CD14-positive monocyte (primary cell): ENCODE data around the gene CACNB4. TPM values are rescaled to one million over a fixed set of nuclear protein-coding genes. Genes with fewer than 3 reads are reported as not detected.
A peak's percentile ranks its signal among the peaks of the same experiment; 100 is the strongest.
"Not testable (repeated sequence)": the region's sequence is repeated elsewhere in the genome, so short reads cannot be mapped to it uniquely, and the experiment has no call there.

Experiments
- DNase-seq, 3 donors: peaks; one replicate each; pipeline ENCODE4 v3.0.0-alpha.2; 2011 to 2022
- H2AFZ ChIP-seq: 2 replicates; pipeline ENCODE4 v1.6.0; 2012; ENCODE audit warnings: mild to moderate bottlenecking, low read depth, low read length, inconsistent platforms; ENCODE audit not compliant: insufficient read depth, poor library complexity, severe bottlenecking
- H3K27ac ChIP-seq, 2 donors: 1 replicate in 1 of 2; 2 replicates in 1 of 2; pipeline ENCODE4 v1.5.1; 2012 to 2013; ENCODE audit warnings: low read length in 2 of 2, control low read depth in 1 of 2, inconsistent platforms in 1 of 2, low read depth in 1 of 2, mild to moderate bottlenecking in 1 of 2
- H3K27me3 ChIP-seq, 2 donors: one replicate each; pipeline versions ENCODE4 v1.6.0 to v1.6.1; 2011 to 2013; ENCODE audit warnings: low read length in 2 of 2; ENCODE audit not compliant: control insufficient read depth in 2 of 2, insufficient read depth in 2 of 2
- H3K36me3 ChIP-seq, 2 donors: replicated peaks in 1 of 2; 1 replicate in 1 of 2; 2 replicates in 1 of 2; pipeline versions ENCODE4 v1.5.1 to v1.6.1; 2012 to 2013; ENCODE audit warnings: low read length in 2 of 2, control low read depth in 1 of 2, inconsistent platforms in 1 of 2, mild to moderate bottlenecking in 1 of 2; ENCODE audit not compliant: insufficient read depth in 2 of 2, control insufficient read depth in 1 of 2
- H3K4me1 ChIP-seq, 2 donors: 1 replicate in 1 of 2; 2 replicates in 1 of 2; pipeline versions ENCODE4 v1.5.1 to v1.6.1; 2012 to 2013; ENCODE audit warnings: low read length in 2 of 2, control low read depth in 1 of 2, inconsistent platforms in 1 of 2, mild to moderate bottlenecking in 1 of 2, moderate library complexity in 1 of 2; ENCODE audit not compliant: insufficient read depth in 2 of 2, control insufficient read depth in 1 of 2
- H3K4me2 ChIP-seq: replicated peaks from 2 replicates; pipeline ENCODE3; 2012; ENCODE audit warnings: low read length, moderate library complexity, mild to moderate bottlenecking; ENCODE audit not compliant: poor library complexity, severe bottlenecking; ENCODE audit errors: extremely low read depth
- H3K4me3 ChIP-seq, 3 experiments: fragments of 200-600 bp in 1 of 3; sonication (generic) in 1 of 3; replicated peaks in 1 of 3; 1 replicate in 2 of 3; 2 replicates in 1 of 3; pipeline ENCODE4 v1.5.1; 2011 to 2013; ENCODE audit warnings: low read length in 3 of 3, mild to moderate bottlenecking in 3 of 3, control low read depth in 2 of 3, low read depth in 2 of 3, inconsistent platforms in 1 of 3, moderate library complexity in 1 of 3
- H3K79me2 ChIP-seq: 2 replicates; pipeline ENCODE4 v1.6.0; 2012; ENCODE audit warnings: mild to moderate bottlenecking, control low read depth, inconsistent platforms, low read length, moderate library complexity; ENCODE audit not compliant: insufficient read depth
- H3K9ac ChIP-seq: 2 replicates; pipeline ENCODE4 v1.6.0; 2017; ENCODE audit warnings: low read length, mild to moderate bottlenecking; ENCODE audit not compliant: insufficient read depth, poor library complexity, severe bottlenecking
- H3K9me3 ChIP-seq, 2 donors: replicated peaks in 1 of 2; 1 replicate in 1 of 2; 2 replicates in 1 of 2; pipeline versions ENCODE4 v1.5.1 to v1.6.1; 2012 to 2013; ENCODE audit warnings: low read length in 2 of 2, control low read depth in 1 of 2; ENCODE audit not compliant: control insufficient read depth in 1 of 2, insufficient read depth in 1 of 2
- H4K20me1 ChIP-seq: 2 replicates; pipeline ENCODE4 v1.6.0; 2012; ENCODE audit warnings: mild to moderate bottlenecking, low read length, control low read depth, moderate library complexity; ENCODE audit not compliant: insufficient read depth
- H3K27ac Mint-ChIP-seq, 7 donors: one replicate each; pipeline ENCODE4 v1.8.0; 2020; ENCODE audit warnings: mild to moderate bottlenecking in 7 of 7, mixed read lengths in 7 of 7, moderate library complexity in 6 of 7, inconsistent platforms in 2 of 7
- H3K27me3 Mint-ChIP-seq, 3 donors: one replicate each; pipeline ENCODE4 v1.8.0; 2021 to 2022; ENCODE audit warnings: low read depth in 3 of 3, mild to moderate bottlenecking in 3 of 3, mixed read lengths in 3 of 3, moderate library complexity in 3 of 3, inconsistent platforms in 1 of 3
- H3K36me3 Mint-ChIP-seq, 2 donors: one replicate each; pipeline ENCODE4 v1.8.0; 2020; ENCODE audit warnings: mixed read lengths in 2 of 2, inconsistent platforms in 1 of 2, mild to moderate bottlenecking in 1 of 2
- H3K4me1 Mint-ChIP-seq: one replicate; pipeline ENCODE4 v1.8.0; 2020; ENCODE audit warnings: mild to moderate bottlenecking, mixed read lengths
- H3K4me3 Mint-ChIP-seq, 2 donors: one replicate each; pipeline ENCODE4 v1.8.0; 2020; ENCODE audit warnings: mild to moderate bottlenecking in 2 of 2, mixed read lengths in 2 of 2, moderate library complexity in 1 of 2
- H3K9me3 Mint-ChIP-seq, 7 donors: one replicate each; pipeline ENCODE4 v1.8.0; 2020 to 2022; ENCODE audit warnings: mixed read lengths in 7 of 7, mild to moderate bottlenecking in 6 of 7, moderate library complexity in 6 of 7, inconsistent platforms in 2 of 7
- WGBS: methylation state at CpG from one replicate; pipeline ENCODE4 v1.1.5; 2013; ENCODE audit warnings: missing lambda C conversion rate; ENCODE audit not compliant: insufficient coverage; 5-methylcytosine and 5-hydroxymethylcytosine counted together
- intact Hi-C, 2 donors: fragments of 100-400 bp; cut with micrococcal nuclease; formaldehyde crosslinking; loops; one replicate each; pipeline versions ENCODE4 v1.15.0 to v1.15.1; 2023
- polyA plus RNA-seq, 3 donors: library from polyadenylated mRNA; depleted of rRNA in 1 of 3; unstranded in 2 of 3; stranded (reverse) in 1 of 3; fragments of 300-500 nt in 2 of 3; fragments of >200 nt in 1 of 3; fragmentation: Illumina TruSeq in 2 of 3; gene quantifications; 1 replicate in 2 of 3; 2 replicates in 1 of 3; pipeline ENCODE4 v1.2.3, GENCODE V29; 2012 to 2021
- TF ChIP-seq, protein P1 (sequence below): fragments of 200-600 bp; IDR thresholded peaks from one replicate; pipeline ENCODE4 v1.8.0; 2022; ENCODE audit warnings: antibody characterized with exemption, mild to moderate bottlenecking

Gene CACNB4
- polyA plus RNA-seq, 3 donors = 0.44 to 1.9 (median 1.1) TPM

DNA sequence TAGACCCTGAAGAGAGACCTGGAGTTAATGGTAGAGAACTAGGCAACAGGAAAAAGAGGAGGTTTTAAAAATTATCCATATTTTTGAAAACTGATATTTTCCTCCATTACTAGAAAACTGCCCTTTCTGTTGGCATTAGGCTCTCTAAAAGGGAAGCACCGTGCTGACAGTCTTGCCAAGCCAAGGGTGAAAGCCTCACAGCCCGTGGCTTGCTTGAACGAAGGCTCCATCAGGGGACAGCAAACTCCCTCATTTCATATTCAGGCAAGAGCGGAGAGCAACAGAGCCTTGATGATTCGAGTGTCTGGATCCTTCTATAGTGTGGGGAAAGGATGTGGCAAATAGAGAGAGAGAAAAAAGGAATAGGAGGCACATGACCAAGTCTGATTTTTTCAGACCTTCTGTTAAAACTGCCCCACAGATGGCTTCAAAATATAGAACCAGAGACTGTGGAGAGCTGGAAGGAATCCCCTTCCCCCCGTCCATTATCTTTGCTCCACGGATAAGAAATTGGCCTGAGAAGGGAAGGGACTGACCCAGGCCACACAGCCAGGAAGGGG, 67.0 kb downstream of the CACNB4 start:
- H3K27ac ChIP-seq = peak overlapping the region; percentile 41 to 63
- H3K36me3 Mint-ChIP-seq = no peaks in the 10 kb centered on the region
- intact Hi-C loops = loop anchor here (10.0 kb wide), 3 partner anchors 143 to 613 kb away; partner anchors contain the start of gene STAM2 (in 1 of the 2)
- peaks cover 0 to 3% (median 3%) of the 10 kb centered on the region in 7 donors for H3K9me3 Mint-ChIP-seq
- no peak overlapping the region for H3K4me3 Mint-ChIP-seq
- no peaks in the 10 kb centered on the region for H3K36me3 ChIP-seq
- no peak overlapping the region for H2AFZ ChIP-seq
- H3K27ac Mint-ChIP-seq = peak overlapping the region in 6 of 7 donors; percentile 80 to 94 (median 86)
- H3K27me3 Mint-ChIP-seq = peaks cover 0 to 10% (median 0%) of the 10 kb centered on the region in 3 donors
- no peak overlapping the region for H3K9ac ChIP-seq
- H3K4me3 ChIP-seq = no peak overlapping the region
- 53% methylated on average over 3 of the region's 7 CpGs for WGBS
- H3K4me1 ChIP-seq = peaks cover 14 to 15% of the 10 kb centered on the region in 2 donors
- no peaks in the 10 kb centered on the region for H3K79me2 ChIP-seq
- no peak overlapping the region for H3K4me2 ChIP-seq
- peaks cover 19% of the 10 kb centered on the region for H3K4me1 Mint-ChIP-seq
- no peak for DNase-seq
- no peaks in the 10 kb centered on the region for H3K27me3 ChIP-seq
- H3K9me3 ChIP-seq = no peaks in the 10 kb centered on the region
- TF ChIP-seq, protein P1, sequence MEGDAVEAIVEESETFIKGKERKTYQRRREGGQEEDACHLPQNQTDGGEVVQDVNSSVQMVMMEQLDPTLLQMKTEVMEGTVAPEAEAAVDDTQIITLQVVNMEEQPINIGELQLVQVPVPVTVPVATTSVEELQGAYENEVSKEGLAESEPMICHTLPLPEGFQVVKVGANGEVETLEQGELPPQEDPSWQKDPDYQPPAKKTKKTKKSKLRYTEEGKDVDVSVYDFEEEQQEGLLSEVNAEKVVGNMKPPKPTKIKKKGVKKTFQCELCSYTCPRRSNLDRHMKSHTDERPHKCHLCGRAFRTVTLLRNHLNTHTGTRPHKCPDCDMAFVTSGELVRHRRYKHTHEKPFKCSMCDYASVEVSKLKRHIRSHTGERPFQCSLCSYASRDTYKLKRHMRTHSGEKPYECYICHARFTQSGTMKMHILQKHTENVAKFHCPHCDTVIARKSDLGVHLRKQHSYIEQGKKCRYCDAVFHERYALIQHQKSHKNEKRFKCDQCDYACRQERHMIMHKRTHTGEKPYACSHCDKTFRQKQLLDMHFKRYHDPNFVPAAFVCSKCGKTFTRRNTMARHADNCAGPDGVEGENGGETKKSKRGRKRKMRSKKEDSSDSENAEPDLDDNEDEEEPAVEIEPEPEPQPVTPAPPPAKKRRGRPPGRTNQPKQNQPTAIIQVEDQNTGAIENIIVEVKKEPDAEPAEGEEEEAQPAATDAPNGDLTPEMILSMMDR = no peak
- no peaks in the 10 kb centered on the region for H4K20me1 ChIP-seq

DNA sequence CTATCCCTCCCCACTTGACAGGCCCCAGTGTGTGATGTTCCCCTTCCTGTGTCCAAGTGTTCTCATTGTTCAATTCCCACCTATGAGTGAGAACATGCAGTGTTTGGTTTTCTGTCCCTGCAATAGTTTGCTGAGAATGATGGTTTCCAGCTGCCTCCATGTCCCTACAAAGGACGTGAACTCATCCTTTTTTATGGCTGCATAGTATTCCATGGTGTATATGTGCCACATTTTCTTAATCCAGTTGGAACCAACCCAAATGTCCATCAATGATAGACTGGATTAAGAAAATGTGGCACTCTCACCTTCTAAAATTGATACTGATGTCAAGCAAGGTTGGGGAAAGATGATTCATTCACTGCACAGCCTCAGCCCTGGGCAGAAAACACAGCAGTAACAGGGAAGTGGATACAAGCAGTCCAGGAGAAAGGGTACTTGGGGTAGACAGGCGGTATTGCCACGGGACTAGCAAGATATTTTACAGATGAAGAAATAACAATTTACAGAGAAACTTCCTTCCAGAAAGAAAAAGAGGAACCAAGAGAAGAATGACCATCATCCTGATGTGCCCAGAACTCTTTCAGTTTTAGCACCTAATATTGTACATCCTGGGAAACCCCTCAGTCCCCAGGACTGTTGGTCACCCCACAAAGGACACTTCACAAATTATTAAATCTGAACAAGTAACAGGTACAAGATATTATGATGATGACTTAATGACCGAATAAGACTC, 68.1 kb downstream of the CACNB4 start:
- H4K20me1 ChIP-seq, H3K4me3 Mint-ChIP-seq, H3K9me3 Mint-ChIP-seq, H3K27me3 ChIP-seq, H3K9me3 ChIP-seq, H3K79me2 ChIP-seq, H3K4me3 ChIP-seq, H2AFZ ChIP-seq, H3K36me3 Mint-ChIP-seq, H3K9ac ChIP-seq, H3K4me2 ChIP-seq, H3K36me3 ChIP-seq: not testable (repeated sequence)
- Mint-ChIP-seq H3K27ac (peak overlapping the region; percentile 80 to 94 (median 83)), H3K4me1 (peaks cover 22% of the 10 kb centered on the region), H3K27me3 (peaks cover 0 to 10% (median 0%) of the 10 kb centered on the region in 3 donors)
- peak; percentile 77 to 87 (median 83) for DNase-seq
- H3K27ac ChIP-seq = peak overlapping the region in 1 of 2 donors; percentile 63
- WGBS = no CpG with 5 or more reads among the region's 4 CpGs
- intact Hi-C loops = loop anchor here (10.0 kb wide), 3 partner anchors 144 to 614 kb away; partner anchors contain the start of gene STAM2 (in 1 of the 2)
- peaks cover 14 to 15% of the 10 kb centered on the region in 2 donors for H3K4me1 ChIP-seq
